Left cardiac atrium (tissue), 4 donors: ENCODE data around the gene TTC23. TPM values are rescaled to one million over a fixed set of nuclear protein-coding genes. Genes with fewer than 3 reads are reported as not detected.
"Not testable (repeated sequence)": the region's sequence is repeated elsewhere in the genome, so short reads cannot be mapped to it uniquely, and the experiment has no call there.

ENCODE experiments used
- ATAC-seq, 2 donors: fragments of 200-7000 bp; cut with Tn5 transposase; one replicate each; pipeline ENCODE4 v1.9.1; 2020; ENCODE audit warnings: mild to moderate bottlenecking in 2 of 2, moderate library complexity in 2 of 2
- DNase-seq: peaks from one replicate; pipeline ENCODE4 v3.0.0-alpha.2; 2020
- intact Hi-C, 2 donors: fragments of 100-400 bp; cut with DNase I; formaldehyde crosslinking; loops; one replicate each; pipeline versions ENCODE4 v1.14.1 to v1.15.1; 2022 to 2023
- total RNA-seq, 2 donors: library from RNA; stranded (reverse); fragmentation: NEBNext Ultra II Directional; extraction: Animal tissue kit (Norgen Biotek cat#: 25700); gene quantifications; one replicate each; pipeline ENCODE4 v1.2.1, GENCODE V29; 2021
- donor health status: DM: no; HTN: yes; CAD: no.
- donor health status: DM: no; HTN: yes; CAD: no; lungs with severe emphysema.
- donor health status: DM: yes; HTN: yes; CAD: no.
- donor health status: Dilated cardiomyopathy.

Gene TTC23
- total RNA-seq, 2 donors from 2014 or later = 11.9 to 13.7 TPM

GRCh38 chr15:99117563-99118257 is 131.7 kb downstream of the TTC23 start:
- intact Hi-C loops = no loop called here
- ATAC-seq = no peak
- no peak for DNase-seq

GRCh38 chr15:99117111-99117510 is 132.3 kb downstream of the TTC23 start:
- intact Hi-C loops = no loop called here
- no peak for ATAC-seq
- no peak for DNase-seq

- ATAC-seq (no peak), DNase-seq (no peak)
- intact Hi-C loops = no loop called here
Observed at GRCh38 chr15:99115300-99116215, 133.8 kb downstream of the TTC23 start.

GRCh38 chr15:99114511-99115299 is 134.7 kb downstream of the TTC23 start:
- intact Hi-C loops = no loop called here
- peak; percentile 38 to 52 for ATAC-seq
- no peak for DNase-seq

- no peak for DNase-seq
- ATAC-seq = no peak
- intact Hi-C loops = no loop called here
Observed at GRCh38 chr15:99113547-99114271, 135.7 kb downstream of the TTC23 start.

- DNase-seq, intact Hi-C loops, ATAC-seq: not testable (repeated sequence)
Observed at GRCh38 chr15:99111641-99112040, 137.7 kb downstream of the TTC23 start.

DNA sequence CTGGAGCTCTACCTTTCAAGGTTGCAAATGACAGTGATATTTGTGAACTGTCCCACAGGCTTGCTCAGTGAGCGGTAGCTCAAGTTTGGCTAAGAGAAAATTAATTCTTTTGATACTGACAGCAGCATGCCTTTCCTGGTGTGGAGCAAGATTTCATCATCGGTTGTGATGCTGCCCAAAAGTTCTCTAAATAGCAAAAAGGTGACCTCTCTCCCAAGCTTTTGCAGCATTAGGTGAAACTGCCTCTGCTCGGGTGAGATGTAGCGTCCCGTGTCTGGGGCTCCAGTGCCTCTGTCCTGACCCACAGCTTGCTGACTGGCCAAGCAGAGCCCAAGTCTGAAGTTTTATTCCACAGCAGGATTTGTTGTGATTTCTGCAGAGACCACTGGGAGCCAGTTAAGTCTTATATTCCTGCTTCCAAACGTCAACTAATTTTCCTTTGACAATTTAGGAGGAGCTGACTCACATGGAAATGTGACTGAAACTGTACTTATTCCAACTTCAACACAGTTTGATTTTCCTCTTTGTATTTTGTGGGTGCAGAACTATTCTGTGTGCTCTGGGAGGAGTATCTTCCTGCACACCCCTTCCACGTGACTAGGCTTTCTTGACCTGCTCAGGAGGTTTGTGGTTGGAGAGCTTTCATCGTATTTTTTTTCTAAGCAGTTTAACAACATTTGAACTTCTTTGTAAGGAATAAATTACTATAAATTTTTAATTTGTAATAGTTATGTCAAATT is 138.6 kb downstream of the TTC23 start:
- ATAC-seq = no peak
- intact Hi-C loops = no loop called here

GRCh38 chr15:99110093-99110492 is 139.3 kb downstream of the TTC23 start:
- intact Hi-C loops = no loop called here
- no peak for DNase-seq
- no peak for ATAC-seq

More for the DNA sequence above, 138.6 kb downstream of the TTC23 start:
- no peak for DNase-seq

DNA sequence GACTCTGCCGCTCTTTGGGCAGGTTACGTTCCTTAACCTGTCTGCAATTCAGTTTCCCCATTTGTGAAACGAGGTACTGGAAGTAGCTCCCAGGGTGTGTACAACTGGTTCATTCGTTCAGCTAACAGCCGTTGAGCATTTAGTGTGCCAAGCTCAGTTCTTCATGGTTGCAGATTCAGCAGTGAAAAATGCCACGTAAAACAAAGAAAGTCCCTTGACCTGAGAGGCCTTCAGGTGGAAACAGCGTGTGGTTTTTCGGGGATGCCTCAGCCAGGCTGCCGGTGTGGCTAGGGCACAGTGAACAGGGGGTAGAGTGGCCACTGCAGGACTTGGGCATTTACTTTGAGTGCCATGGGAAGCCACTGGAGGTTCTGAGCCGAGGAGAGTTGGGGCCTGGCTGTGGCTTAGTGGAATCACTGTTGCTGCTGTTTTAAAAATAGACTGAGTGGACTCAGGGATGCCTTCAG is 139.8 kb downstream of the TTC23 start:
- DNase-seq = no peak
- intact Hi-C loops = no loop called here

DNA sequence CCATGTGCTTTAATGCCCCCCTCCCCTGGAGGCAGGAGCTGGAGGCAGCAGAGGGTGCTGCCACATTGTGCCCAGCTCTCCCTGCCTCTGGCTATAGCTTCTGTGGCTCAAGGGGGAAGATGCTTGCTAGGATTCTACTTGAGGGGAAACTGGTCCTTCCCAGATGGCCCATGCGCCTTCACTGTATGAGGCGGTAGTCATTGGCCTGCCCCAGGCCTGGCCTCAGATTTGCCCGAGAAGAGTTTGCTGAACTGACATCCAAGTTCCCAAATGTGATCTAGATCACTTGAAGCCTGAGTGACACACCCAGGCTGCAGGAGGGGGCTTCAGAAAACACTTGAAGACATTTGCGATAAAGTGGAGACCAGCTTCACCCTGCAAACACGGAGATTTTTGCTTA is 140.4 kb downstream of the TTC23 start:
- ATAC-seq = no peak
- DNase-seq = no peak
- intact Hi-C loops = no loop called here

More for the DNA sequence above, 139.8 kb downstream of the TTC23 start:
- ATAC-seq = no peak

DNA sequence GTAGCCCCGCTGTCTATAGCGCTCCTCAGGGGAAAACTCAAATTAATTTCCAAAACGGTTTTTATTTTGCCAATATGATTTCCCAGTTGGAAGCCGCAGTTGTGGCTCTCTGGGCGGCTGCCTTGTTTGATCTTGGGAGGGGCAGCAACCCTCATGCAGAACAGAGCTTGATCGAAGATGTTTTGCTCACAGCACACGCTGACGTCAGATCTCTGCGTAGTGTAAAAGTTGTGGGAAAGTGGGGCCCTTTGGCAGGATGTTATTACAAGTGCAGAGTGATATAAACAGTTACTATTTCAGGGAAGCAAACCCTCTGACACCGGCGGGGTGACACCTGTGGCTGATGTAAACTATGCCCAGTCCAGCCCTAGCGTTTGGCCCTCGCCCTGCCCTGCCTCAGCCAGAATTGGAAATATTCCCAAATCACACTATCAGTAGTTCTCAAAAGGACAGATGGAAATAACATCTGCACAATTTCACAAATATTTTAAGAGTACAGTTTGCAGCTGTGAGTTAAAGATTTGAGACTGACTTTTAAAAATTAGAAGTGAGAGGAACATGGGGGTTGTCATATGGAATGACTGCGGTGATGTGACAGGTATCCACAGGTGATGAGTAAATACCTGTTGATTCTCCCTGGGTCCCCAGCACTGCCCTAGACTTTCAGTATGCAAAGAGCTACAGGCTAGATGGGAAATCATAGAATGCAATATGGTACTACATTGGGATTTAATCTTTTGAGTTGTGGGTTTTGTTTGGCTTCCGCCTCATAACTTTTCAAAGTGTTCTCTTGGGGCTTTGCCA is 142.8 kb downstream of the TTC23 start:
- intact Hi-C loops = loop anchor here in 1 of 2 donors (2.0 kb wide), 1 partner anchor 74 kb away; no protein-coding TSS in a partner anchor
- peak; percentile 66 for DNase-seq
- ATAC-seq = peak; percentile 9 to 46

DNA sequence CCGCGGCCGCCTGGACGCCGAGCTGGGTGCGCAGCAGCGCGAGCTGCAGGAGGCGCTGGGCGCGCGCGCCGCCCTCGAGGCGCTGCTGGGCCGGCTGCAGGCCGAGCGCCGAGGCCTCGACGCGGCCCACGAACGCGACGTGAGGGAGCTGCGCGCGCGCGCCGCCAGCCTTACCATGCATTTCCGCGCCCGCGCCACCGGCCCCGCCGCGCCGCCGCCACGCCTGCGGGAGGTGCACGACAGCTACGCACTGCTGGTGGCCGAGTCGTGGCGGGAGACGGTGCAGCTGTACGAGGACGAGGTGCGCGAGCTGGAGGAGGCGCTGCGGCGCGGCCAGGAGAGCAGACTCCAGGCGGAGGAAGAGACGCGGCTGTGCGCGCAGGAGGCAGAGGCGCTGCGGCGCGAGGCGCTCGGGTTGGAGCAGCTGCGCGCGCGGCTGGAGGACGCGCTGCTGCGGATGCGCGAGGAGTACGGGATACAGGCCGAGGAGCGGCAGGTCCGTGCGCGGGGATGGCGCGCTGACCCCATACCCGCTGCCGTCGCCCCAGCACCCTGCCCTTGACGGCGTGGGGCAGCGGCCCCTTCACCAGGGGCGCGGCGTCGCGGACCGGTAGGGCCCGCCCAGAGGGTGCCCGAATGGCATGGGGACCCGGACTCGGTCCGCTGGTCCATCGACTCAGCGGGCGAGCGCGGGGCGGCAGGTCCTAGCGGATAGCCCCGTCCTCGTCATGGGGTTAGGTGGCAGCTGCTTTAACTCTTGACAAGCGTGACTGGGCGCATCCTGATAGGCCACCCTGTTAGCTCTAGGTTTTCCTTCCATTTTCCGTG is 143.7 kb downstream of the TTC23 start:
- intact Hi-C loops = loop anchor here (2.0 kb wide), 2 partner anchors 75 to 107 kb away; no protein-coding TSS in a partner anchor
- DNase-seq (peak; percentile 62), ATAC-seq (peak; percentile 39 to 45)

DNA sequence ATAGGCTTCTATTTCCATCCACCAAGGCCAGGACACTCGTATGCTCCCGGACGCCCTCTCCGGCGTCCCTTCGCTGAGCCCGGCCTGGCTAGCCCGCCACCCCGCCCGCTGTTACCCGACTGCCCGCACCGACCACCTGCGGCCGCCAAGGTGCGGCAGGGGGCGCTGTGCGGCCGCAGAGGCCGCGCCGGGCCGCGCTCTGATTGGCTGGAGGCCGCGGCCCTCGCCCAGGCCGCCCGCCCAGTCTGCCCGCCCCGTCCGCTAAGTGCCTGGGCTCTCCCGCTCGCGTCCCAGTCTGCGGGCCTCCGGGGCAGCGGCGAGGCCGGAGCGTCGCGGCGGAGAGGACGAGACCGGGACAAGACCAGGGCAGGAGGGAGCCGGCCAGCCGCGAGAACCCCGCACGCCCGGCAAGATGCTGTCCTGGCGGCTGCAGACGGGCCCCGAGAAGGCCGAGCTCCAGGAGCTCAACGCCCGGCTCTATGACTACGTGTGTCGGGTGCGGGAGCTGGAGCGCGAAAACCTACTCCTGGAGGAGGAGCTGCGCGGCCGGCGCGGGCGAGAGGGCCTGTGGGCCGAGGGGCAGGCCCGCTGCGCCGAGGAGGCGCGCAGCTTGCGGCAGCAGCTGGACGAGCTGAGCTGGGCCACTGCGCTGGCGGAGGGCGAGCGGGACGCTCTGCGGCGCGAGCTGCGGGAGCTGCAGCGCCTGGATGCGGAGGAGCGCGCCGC is 144.4 kb downstream of the TTC23 start, which contains the start of gene SYNM:
Gene SYNM, plus strand, starts transcription at position 293 of the 726 bp plus-strand sequence. Its CDS starts 120 bp downstream, at position 413.
- peak; percentile 88 to 89 for ATAC-seq
- peak; percentile 80 for DNase-seq
- intact Hi-C loops = loop anchor here (2.0 kb wide), 1 partner anchor 108 kb away; no protein-coding TSS in a partner anchor

GRCh38 chr15:99103279-99103678 is 146.1 kb downstream of the TTC23 start:
- ATAC-seq (no peak), DNase-seq (no peak)
- intact Hi-C loops = no loop called here
